ENCODE measurements around the gene TAF11L12. TPM values are rescaled to one million over a fixed set of nuclear protein-coding genes. Genes with fewer than 3 reads are reported as not detected.
"Not testable (repeated sequence)": the region's sequence is repeated elsewhere in the genome, so short reads cannot be mapped to it uniquely, and the experiment has no call there.

TAF11L12 gene
- total RNA-seq (not detected), polyA plus RNA-seq (ENCODE audit: insufficient read depth, low read depth, low replicate concordance) (not detected)
- long read RNA-seq, donor 1: 0 reads
- long read RNA-seq, donor 2: 0 reads
- long read RNA-seq, donor 3: 0 reads
- long read RNA-seq, donor 4: 0 reads
- long read RNA-seq, donor 5: 0 reads
- long read RNA-seq, donor 6: 0 reads
- long read RNA-seq, donor 7: 0 reads
- long read RNA-seq, donor 8: 0 reads
- long read RNA-seq, donor 9: 0 reads
- long read RNA-seq, donor 10: 0 reads

GRCh38 chr5:17610092-17610491 is at the start of gene TAF11L12:
Gene TAF11L12 (plus strand): TSS chr5:17610392.
- FAIRE-seq; H3K9ac ChIP-seq (ENCODE audit: low read length in 3 of 3); H3K27me3 ChIP-seq (ENCODE audit: control insufficient read depth, insufficient read depth, low read length); H3K36me3 ChIP-seq (ENCODE audit: control insufficient read depth in 2 of 3, insufficient read depth in 3 of 3, low read length in 3 of 3); DNase-seq; H3K9me3 ChIP-seq (ENCODE audit: control insufficient read depth in 2 of 3, insufficient read depth in 1 of 3, low read length in 3 of 3); H3K4me1 ChIP-seq (ENCODE audit: control insufficient read depth in 2 of 3, insufficient read depth in 2 of 3, low read depth in 1 of 3, low read length in 3 of 3); intact Hi-C loops (cut with DNase I); H3K4me3 ChIP-seq (ENCODE audit: low read length in 3 of 3); H3K27ac ChIP-seq (ENCODE audit: low read depth in 2 of 2, low read length in 2 of 2): not testable (repeated sequence)

- DNase-seq; H3K9ac ChIP-seq (ENCODE audit: low read length in 3 of 3); H3K27ac ChIP-seq (ENCODE audit: low read depth in 2 of 2, low read length in 2 of 2); H3K4me1 ChIP-seq (ENCODE audit: control insufficient read depth in 2 of 3, insufficient read depth in 2 of 3, low read depth in 1 of 3, low read length in 3 of 3); H3K4me3 ChIP-seq (ENCODE audit: low read length in 3 of 3); H3K27me3 ChIP-seq (ENCODE audit: control insufficient read depth, insufficient read depth, low read length); intact Hi-C loops (cut with DNase I); H3K9me3 ChIP-seq (ENCODE audit: control insufficient read depth in 2 of 3, insufficient read depth in 1 of 3, low read length in 3 of 3); FAIRE-seq; H3K36me3 ChIP-seq (ENCODE audit: control insufficient read depth in 2 of 3, insufficient read depth in 3 of 3, low read length in 3 of 3): not testable (repeated sequence)
Observed at GRCh38 chr5:17585658-17586057, 24.5 kb upstream of the TAF11L12 start, which contains the start of gene TAF11L7. Gene TAF11L7 (minus strand): TSS chr5:17585758.

DNA sequence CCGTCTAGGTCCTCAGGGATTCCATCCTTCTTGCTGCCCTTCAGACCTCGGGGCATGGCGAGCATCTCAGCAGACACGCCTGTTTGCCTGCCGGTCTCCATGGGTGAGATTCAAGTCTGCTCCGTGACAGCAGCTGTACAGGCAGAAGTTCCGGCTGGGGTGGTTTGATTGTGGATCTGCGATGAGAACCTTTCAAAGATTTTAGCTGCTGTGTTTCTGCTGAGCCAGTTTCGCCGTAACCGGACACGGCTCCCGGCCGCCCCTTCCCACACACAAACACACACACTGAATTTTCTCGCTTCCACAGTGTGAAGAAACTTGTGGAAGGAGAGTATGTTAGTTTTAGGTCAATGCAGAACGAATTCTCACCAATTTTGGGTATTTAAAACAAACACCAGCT is 19.3 kb upstream of the TAF11L12 start, which contains the start of gene TAF11L8:
TAF11L8 (minus strand) TSS at position 101 of the 400 bp plus-strand sequence.
- H3K4me1 ChIP-seq (ENCODE audit: control insufficient read depth in 2 of 3, insufficient read depth in 2 of 3, low read depth in 1 of 3, low read length in 3 of 3); H3K36me3 ChIP-seq (ENCODE audit: control insufficient read depth in 2 of 3, insufficient read depth in 3 of 3, low read length in 3 of 3); H3K9ac ChIP-seq (ENCODE audit: low read length in 3 of 3); H3K27ac ChIP-seq (ENCODE audit: low read depth in 2 of 2, low read length in 2 of 2); DNase-seq; FAIRE-seq; H3K27me3 ChIP-seq (ENCODE audit: control insufficient read depth, insufficient read depth, low read length); H3K4me3 ChIP-seq (ENCODE audit: low read length in 3 of 3); intact Hi-C loops (cut with DNase I); H3K9me3 ChIP-seq (ENCODE audit: control insufficient read depth in 2 of 3, insufficient read depth in 1 of 3, low read length in 3 of 3): not testable (repeated sequence)

GRCh38 chr5:17594255-17594654 is 15.9 kb upstream of the TAF11L12 start, which contains the start of gene TAF11L9:
Gene TAF11L9 (minus strand): TSS chr5:17594394.
- H3K9ac ChIP-seq (ENCODE audit: low read length in 3 of 3); intact Hi-C loops (cut with DNase I): not testable (repeated sequence)

DNA sequence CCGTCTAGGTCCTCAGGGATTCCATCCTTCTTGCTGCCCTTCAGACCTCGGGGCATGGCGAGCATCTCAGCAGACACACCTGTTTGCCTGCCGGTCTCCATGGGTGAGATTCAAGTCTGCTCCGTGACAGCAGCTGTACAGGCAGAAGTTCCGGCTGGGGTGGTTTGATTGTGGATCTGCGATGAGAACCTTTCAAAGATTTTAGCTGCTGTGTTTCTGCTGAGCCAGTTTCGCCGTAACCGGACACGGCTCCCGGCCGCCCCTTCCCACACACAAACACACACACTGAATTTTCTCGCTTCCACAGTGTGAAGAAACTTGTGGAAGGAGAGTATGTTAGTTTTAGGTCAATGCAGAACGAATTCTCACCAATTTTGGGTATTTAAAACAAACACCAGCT is 12.5 kb upstream of the TAF11L12 start, which contains the start of gene TAF11L10:
TAF11L10 (minus strand) TSS at position 101 of the 400 bp plus-strand sequence.
- FAIRE-seq; intact Hi-C loops (cut with DNase I); H3K36me3 ChIP-seq (ENCODE audit: control insufficient read depth in 2 of 3, insufficient read depth in 3 of 3, low read length in 3 of 3): not testable (repeated sequence)

More at GRCh38 chr5:17594255-17594654, 15.9 kb upstream of the TAF11L12 start, which contains the start of gene TAF11L9:
- H3K4me1 ChIP-seq (ENCODE audit: control insufficient read depth in 2 of 3, insufficient read depth in 2 of 3, low read depth in 1 of 3, low read length in 3 of 3); H3K36me3 ChIP-seq (ENCODE audit: control insufficient read depth in 2 of 3, insufficient read depth in 3 of 3, low read length in 3 of 3); H3K4me3 ChIP-seq (ENCODE audit: low read length in 3 of 3); FAIRE-seq; H3K9me3 ChIP-seq (ENCODE audit: control insufficient read depth in 2 of 3, insufficient read depth in 1 of 3, low read length in 3 of 3); H3K27me3 ChIP-seq (ENCODE audit: control insufficient read depth, insufficient read depth, low read length); H3K27ac ChIP-seq (ENCODE audit: low read depth in 2 of 2, low read length in 2 of 2); DNase-seq: not testable (repeated sequence)

GRCh38 chr5:17603880-17604279 is 6.3 kb upstream of the TAF11L12 start, which contains the start of gene TAF11L11:
Gene TAF11L11 (plus strand): TSS chr5:17604183.
- FAIRE-seq; DNase-seq; H3K4me3 ChIP-seq (ENCODE audit: low read length in 3 of 3); H3K27me3 ChIP-seq (ENCODE audit: control insufficient read depth, insufficient read depth, low read length); H3K9ac ChIP-seq (ENCODE audit: low read length in 3 of 3); intact Hi-C loops (cut with DNase I); H3K4me1 ChIP-seq (ENCODE audit: control insufficient read depth in 2 of 3, insufficient read depth in 2 of 3, low read depth in 1 of 3, low read length in 3 of 3); H3K27ac ChIP-seq (ENCODE audit: low read depth in 2 of 2, low read length in 2 of 2); H3K36me3 ChIP-seq (ENCODE audit: control insufficient read depth in 2 of 3, insufficient read depth in 3 of 3, low read length in 3 of 3); H3K9me3 ChIP-seq (ENCODE audit: control insufficient read depth in 2 of 3, insufficient read depth in 1 of 3, low read length in 3 of 3): not testable (repeated sequence)

More for the DNA sequence above, 12.5 kb upstream of the TAF11L12 start, which contains the start of gene TAF11L10:
- not testable (repeated sequence) for H3K27ac ChIP-seq (ENCODE audit: low read depth in 2 of 2, low read length in 2 of 2); H3K9ac ChIP-seq (ENCODE audit: low read length in 3 of 3); H3K27me3 ChIP-seq (ENCODE audit: control insufficient read depth, insufficient read depth, low read length); H3K4me3 ChIP-seq (ENCODE audit: low read length in 3 of 3); H3K4me1 ChIP-seq (ENCODE audit: control insufficient read depth in 2 of 3, insufficient read depth in 2 of 3, low read depth in 1 of 3, low read length in 3 of 3); DNase-seq; H3K9me3 ChIP-seq (ENCODE audit: control insufficient read depth in 2 of 3, insufficient read depth in 1 of 3, low read length in 3 of 3)

Measured in kidney (tissue), 19 donors.